ENCODE results near the gene ZMYM2. TPM values are rescaled to one million over a fixed set of nuclear protein-coding genes. Genes with fewer than 3 reads are reported as not detected.

The ZMYM2 gene
- total and polyA plus RNA-seq, 8 donors, result 10.8 to 182 (median 75.3) TPM

- peaks cover 7 to 71% (median 69%) of the 10 kb centered on the region in 4 donors for H3K36me3 ChIP-seq
- 88 to 97% (median 93%) methylated on average over 2 of the region's 2 CpGs for WGBS, 5 donors
- H3K27ac ChIP-seq, result no peak overlapping the region
Measured at GRCh38 chr13:20053891-20054290, 95.4 kb downstream of the ZMYM2 start.

GRCh38 chr13:20054586-20054985 lies 96.1 kb downstream of the ZMYM2 start:
- Histone ChIP-seq H3K9me3 (no peaks in the 10 kb centered on the region), H3K27me3 (no peaks in the 10 kb centered on the region), H3K36me3 (peaks cover 9 to 78% (median 76%) of the 10 kb centered on the region in 4 donors), H3K27ac (no peak overlapping the region), H3K4me3 (no peak overlapping the region), H3K4me1 (peaks cover 0 to 5% (median 0%) of the 10 kb centered on the region in 4 donors)
- 88 to 96% (median 90%) methylated on average over 2 of the region's 2 CpGs for WGBS, 5 donors
- no peak for DNase-seq
- no peak for TF ChIP-seq POLR2AphosphoS5 (IDR thresholded peaks at IDR 0.05)
- no peak for TF ChIP-seq CTCF (IDR thresholded peaks at IDR 0.05)
- no peak for TF ChIP-seq EP300 (IDR thresholded peaks at IDR 0.05)
- no peak for TF ChIP-seq POLR2A (IDR thresholded peaks at IDR 0.05)
- intact Hi-C loops (cut with DNase I; ENCODE audit: low total_unique reads), result no loop called here

More at GRCh38 chr13:20053891-20054290, 95.4 kb downstream of the ZMYM2 start:
- no peak for DNase-seq
- no peak for TF ChIP-seq POLR2A (IDR thresholded peaks at IDR 0.05)
- TF ChIP-seq EP300 (IDR thresholded peaks at IDR 0.05), result no peak
- no peak for TF ChIP-seq POLR2AphosphoS5 (IDR thresholded peaks at IDR 0.05)
- no peak for TF ChIP-seq CTCF (IDR thresholded peaks at IDR 0.05)
- Histone ChIP-seq H3K9me3 (no peaks in the 10 kb centered on the region), H3K27me3 (no peaks in the 10 kb centered on the region), H3K4me1 (peaks cover 0 to 12% (median 0%) of the 10 kb centered on the region in 4 donors), H3K4me3 (no peak overlapping the region)
- intact Hi-C loops (cut with DNase I; ENCODE audit: low total_unique reads), result no loop called here

- DNase-seq, result no peak
- no peaks in the 10 kb centered on the region for H3K27me3 ChIP-seq
- WGBS, 5 donors, result 90 to 96% (median 94%) methylated on average over 7 of the region's 7 CpGs
- intact Hi-C loops (cut with DNase I; ENCODE audit: low total_unique reads), result no loop called here
- H3K9me3 ChIP-seq, result no peaks in the 10 kb centered on the region
- peaks cover 28 to 98% (median 90%) of the 10 kb centered on the region in 4 donors for H3K36me3 ChIP-seq
- TF ChIP-seq EP300 (IDR thresholded peaks at IDR 0.05), result no peak
- TF ChIP-seq CTCF (IDR thresholded peaks at IDR 0.05), result no peak
- TF ChIP-seq POLR2AphosphoS5 (IDR thresholded peaks at IDR 0.05), result no peak
- no peak for TF ChIP-seq POLR2A (IDR thresholded peaks at IDR 0.05)
- H3K4me1 ChIP-seq, result no peaks in the 10 kb centered on the region
- H3K27ac ChIP-seq, result no peak overlapping the region
- no peak overlapping the region for H3K4me3 ChIP-seq
Measured at GRCh38 chr13:20057214-20057613, 98.7 kb downstream of the ZMYM2 start.

GRCh38 chr13:20057963-20058362 lies 99.4 kb downstream of the ZMYM2 start:
- intact Hi-C loops (cut with DNase I; ENCODE audit: low total_unique reads), result no loop called here
- no peaks in the 10 kb centered on the region for H3K27me3 ChIP-seq
- H3K4me3 ChIP-seq, result no peak overlapping the region
- DNase-seq, result no peak
- TF ChIP-seq EP300 (IDR thresholded peaks at IDR 0.05) (no peak), POLR2A (IDR thresholded peaks at IDR 0.05) (no peak)
- H3K9me3 ChIP-seq, result no peaks in the 10 kb centered on the region
- peaks cover 31 to 98% (median 91%) of the 10 kb centered on the region in 4 donors for H3K36me3 ChIP-seq
- 77 to 92% (median 87%) methylated on average over 1 of the region's 1 CpG for WGBS, 5 donors
- no peaks in the 10 kb centered on the region for H3K4me1 ChIP-seq
- no peak overlapping the region for H3K27ac ChIP-seq

- no peaks in the 10 kb centered on the region for H3K9me3 ChIP-seq
- no peak overlapping the region for H3K27ac ChIP-seq
- no peak for DNase-seq
- no peaks in the 10 kb centered on the region for H3K27me3 ChIP-seq
- peaks cover 32 to 98% (median 90%) of the 10 kb centered on the region in 4 donors for H3K36me3 ChIP-seq
- intact Hi-C loops (cut with DNase I; ENCODE audit: low total_unique reads), result no loop called here
- no peak overlapping the region for H3K4me3 ChIP-seq
- WGBS, 5 donors, result 89 to 97% (median 96%) methylated on average over 1 of the region's 1 CpG
- H3K4me1 ChIP-seq, result no peaks in the 10 kb centered on the region
- TF ChIP-seq EP300 (IDR thresholded peaks at IDR 0.05) (no peak), POLR2AphosphoS5 (IDR thresholded peaks at IDR 0.05) (no peak), POLR2A (IDR thresholded peaks at IDR 0.05) (no peak), CTCF (IDR thresholded peaks at IDR 0.05) (no peak)
Measured at GRCh38 chr13:20058476-20058875, 99.9 kb downstream of the ZMYM2 start.

All from stomach (tissue), 9 donors.